GM12891 (cell line): Measurements from ENCODE around the gene CELSR3.

Experiments
- DNase-seq: peaks from one replicate; pipeline ENCODE4 v3.0.0; 2011; ENCODE audit warnings: low spot score; ENCODE audit not compliant: insufficient read length
- FAIRE-seq: peaks from 2 replicates; lab custom pipeline; 2011; peaks lifted over from hg19 to GRCh38; lab: Jason Lieb, UNC
- PAX5 ChIP-seq: IDR thresholded peaks from 2 replicates; pipeline ENCODE4 v1.6.1; 2011; ENCODE audit warnings: low read length, moderate library complexity, mild to moderate bottlenecking; ENCODE audit not compliant: insufficient read depth, severe bottlenecking
- POLR2A ChIP-seq: IDR thresholded peaks from 2 replicates; pipeline ENCODE4 v1.6.1; 2011; ENCODE audit warnings: low read depth, low read length, control low read depth
- POLR2AphosphoS5 ChIP-seq: IDR thresholded peaks from 2 replicates; pipeline ENCODE4 v1.6.1; 2011; ENCODE audit warnings: low read depth, low read length, control low read depth
- POU2F2 ChIP-seq: IDR thresholded peaks from 2 replicates; pipeline ENCODE4 v1.6.1; 2011; ENCODE audit warnings: low read depth, mild to moderate bottlenecking, control low read depth, low read length, moderate library complexity
- SPI1 ChIP-seq: IDR thresholded peaks from 2 replicates; pipeline ENCODE4 v1.6.1; 2011; ENCODE audit warnings: low read depth, low read length, control low read depth
- TAF1 ChIP-seq: IDR thresholded peaks from 2 replicates; pipeline ENCODE4 v1.6.1; 2011; ENCODE audit warnings: low read depth, low read length, control low read depth

The CELSR3 gene

GRCh38 chr3:48635222-48636021 lies 27.3 kb downstream of the CELSR3 start, which contains the start of gene SLC26A6:
TSS of gene SLC26A6 (minus strand) at chr3:48635461. CDS start at chr3:48635393, 68 bp downstream.
- peak; percentile 100 for DNase-seq
- peak; percentile 99 for FAIRE-seq
- TF ChIP-seq SPI1 (peak; percentile 44; the same call in 1 of the 2 replicates), POLR2AphosphoS5 (no peak), POLR2A (no peak), PAX5 (no peak), TAF1 (no peak)

GRCh38 chr3:48634661-48635221 lies 27.9 kb downstream of the CELSR3 start:
- TF ChIP-seq POLR2A (no peak), POU2F2 (no peak), POLR2AphosphoS5 (no peak), SPI1 (no peak), TAF1 (no peak), PAX5 (no peak)
- FAIRE-seq, result no peak
- DNase-seq, result peak; percentile 75

- FAIRE-seq, result no peak
- DNase-seq, result no peak
- TF ChIP-seq PAX5, result no peak
- TF ChIP-seq SPI1, result no peak
- no peak for TF ChIP-seq TAF1
- TF ChIP-seq POU2F2, result no peak
- TF ChIP-seq POLR2A, result no peak
- no peak for TF ChIP-seq POLR2AphosphoS5
These were observed 28.9 kb downstream of the CELSR3 start for GRCh38 chr3:48633743-48634142.

- no peak for DNase-seq
- TF ChIP-seq SPI1 (no peak), POLR2A (no peak), POU2F2 (no peak), PAX5 (no peak), POLR2AphosphoS5 (no peak), TAF1 (no peak)
- no peak for FAIRE-seq
These were observed 29.4 kb downstream of the CELSR3 start for GRCh38 chr3:48633256-48633655.

GRCh38 chr3:48631516-48632448 lies 30.9 kb downstream of the CELSR3 start:
- DNase-seq (no peak), FAIRE-seq (no peak)
- no peak for TF ChIP-seq PAX5
- TF ChIP-seq SPI1, result no peak
- TF ChIP-seq POU2F2, result no peak
- TF ChIP-seq POLR2AphosphoS5, result no peak
- TF ChIP-seq TAF1, result no peak
- TF ChIP-seq POLR2A, result no peak

- FAIRE-seq (no peak), DNase-seq (no peak)
- TF ChIP-seq POU2F2, result no peak
These were observed 31.9 kb downstream of the CELSR3 start for GRCh38 chr3:48630833-48631232.

- no peak for TF ChIP-seq POU2F2
- no peak for TF ChIP-seq PAX5
- TF ChIP-seq POLR2A, result no peak
- TF ChIP-seq SPI1, result no peak
- no peak for TF ChIP-seq TAF1
- TF ChIP-seq POLR2AphosphoS5, result no peak
- FAIRE-seq, result no peak
- DNase-seq, result no peak
These were observed 32.3 kb downstream of the CELSR3 start for GRCh38 chr3:48630407-48630806.

- FAIRE-seq, result no peak
- TF ChIP-seq TAF1, result no peak
- TF ChIP-seq POU2F2, result no peak
- no peak for TF ChIP-seq POLR2A
- TF ChIP-seq SPI1, result no peak
- no peak for DNase-seq
These were observed 32.8 kb downstream of the CELSR3 start for GRCh38 chr3:48629894-48630293.

DNA sequence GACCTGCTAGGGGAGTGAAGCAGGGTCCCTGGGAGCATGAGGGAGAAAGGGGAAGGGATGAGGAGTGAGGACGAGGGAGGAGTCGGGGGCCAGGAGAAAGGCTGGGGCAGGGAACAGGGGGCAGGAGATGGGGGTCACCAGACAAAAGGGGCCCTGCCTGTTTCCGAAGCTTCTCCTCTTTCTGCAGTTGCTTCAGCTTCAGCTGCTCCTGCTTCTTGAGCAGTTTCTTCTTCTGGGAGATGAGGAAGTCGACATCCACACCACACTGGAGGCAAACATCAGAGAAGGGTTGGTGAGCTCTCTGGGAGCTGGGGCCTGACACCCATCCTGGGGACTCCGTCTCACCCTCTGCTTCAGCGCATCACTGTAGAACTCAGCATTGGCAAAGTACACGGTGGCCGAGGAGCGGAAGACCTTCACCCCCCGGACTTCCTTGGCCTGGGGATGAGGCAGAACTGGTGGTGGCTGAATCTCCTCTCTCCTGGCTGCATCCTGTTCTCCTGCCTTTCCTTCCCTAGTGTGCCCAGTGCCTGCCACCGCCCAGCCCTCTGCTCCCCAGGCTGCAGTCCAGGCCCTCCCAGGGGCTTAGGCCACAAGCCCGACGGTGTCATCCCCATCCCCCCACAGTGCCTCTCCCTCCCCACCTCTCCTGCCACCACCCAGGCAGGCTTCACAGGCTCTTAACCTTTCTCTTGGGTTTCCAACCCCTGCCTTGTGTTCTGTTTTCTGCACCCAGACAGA lies 34.2 kb downstream of the CELSR3 start:
- DNase-seq, result no peak
- TF ChIP-seq POU2F2 (no peak), SPI1 (no peak), TAF1 (no peak), PAX5 (no peak), POLR2A (no peak), POLR2AphosphoS5 (no peak)
- FAIRE-seq, result no peak
